Mucosa of descending colon (tissue), 3 donors: ENCODE results near the gene MTLN. TPM values are rescaled to one million over a fixed set of nuclear protein-coding genes. Genes with fewer than 3 reads are reported as not detected.

Experiments
- ATAC-seq: fragments of 200-7000 bp; cut with Tn5 transposase; one replicate; pipeline ENCODE4 v1.9.1; 2020; ENCODE audit warnings: mild to moderate bottlenecking, moderate library complexity
- DNase-seq, 3 donors: peaks; one replicate each; pipeline ENCODE4 v3.0.0-alpha.2; 2020
- H3K36me3 ChIP-seq: fragments of 200-600 bp; one replicate; pipeline ENCODE4 v1.8.0; 2021; ENCODE audit warnings: low read depth, mild to moderate bottlenecking
- H3K4me1 ChIP-seq: fragments of 200-600 bp; one replicate; pipeline ENCODE4 v1.8.0; 2021; ENCODE audit warnings: low read depth, mild to moderate bottlenecking
- H3K4me3 ChIP-seq: fragments of 200-600 bp; one replicate; pipeline ENCODE4 v1.8.0; 2021; ENCODE audit warnings: mild to moderate bottlenecking
- H3K9me3 ChIP-seq: fragments of 200-600 bp; one replicate; pipeline ENCODE4 v1.8.0; 2021; ENCODE audit warnings: mild to moderate bottlenecking
- intact Hi-C, 2 donors: fragments of 100-400 bp; cut with DNase I in 1 of 2; cut with micrococcal nuclease in 1 of 2; formaldehyde crosslinking; loops; one replicate each; pipeline versions ENCODE4 v1.11.0 to v1.11.1; 2022; cut with DNase I, micrococcal nuclease
- total RNA-seq, 3 donors: library from RNA; stranded (reverse); fragmentation: NEBNext Ultra II Directional in 2 of 3; extraction: Animal tissue kit (Norgen Biotek cat#: 25700) in 2 of 3; gene quantifications; one replicate each; pipeline versions ENCODE4 v1.2.1 to v1.2.4, GENCODE V29; 2021 to 2023
- TF ChIP-seq, protein P1 (sequence below): fragments of 200-600 bp; IDR thresholded peaks from one replicate; pipeline ENCODE4 v1.8.0; 2022; ENCODE audit warnings: antibody characterized with exemption, mild to moderate bottlenecking
- donor health status: DM: no; HTN: no; CAD: no; lungs with moderate emphysema.
- donor health status: DM: no; HTN: no; CAD: no.
- donor health status: DM: no; HTN: yes; CAD: no.

MTLN gene
- total RNA-seq, 3 donors from 2014 or later: 43.0 to 72.0 (median 49.8) TPM

DNA sequence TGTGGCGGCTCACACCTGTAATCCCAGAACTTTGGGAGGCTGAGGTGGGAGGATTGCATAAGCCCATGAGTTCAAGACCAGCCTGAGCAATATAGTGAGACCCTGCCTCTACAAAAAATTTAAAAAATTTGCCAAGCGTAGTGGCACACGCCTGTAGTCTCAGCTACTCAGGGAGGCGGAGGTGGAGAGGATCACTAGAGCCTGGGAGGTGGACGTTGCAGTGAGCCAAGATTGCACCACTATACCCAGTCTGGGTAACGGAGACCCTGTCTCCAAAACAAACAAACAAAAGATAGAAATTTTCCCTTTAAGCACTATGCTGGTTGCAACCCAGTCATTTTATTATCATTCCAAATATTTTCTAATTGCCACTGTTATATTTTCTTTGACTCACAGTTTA, 39.8 kb downstream of the MTLN start:
- no peak for DNase-seq
- TF ChIP-seq, protein P1, sequence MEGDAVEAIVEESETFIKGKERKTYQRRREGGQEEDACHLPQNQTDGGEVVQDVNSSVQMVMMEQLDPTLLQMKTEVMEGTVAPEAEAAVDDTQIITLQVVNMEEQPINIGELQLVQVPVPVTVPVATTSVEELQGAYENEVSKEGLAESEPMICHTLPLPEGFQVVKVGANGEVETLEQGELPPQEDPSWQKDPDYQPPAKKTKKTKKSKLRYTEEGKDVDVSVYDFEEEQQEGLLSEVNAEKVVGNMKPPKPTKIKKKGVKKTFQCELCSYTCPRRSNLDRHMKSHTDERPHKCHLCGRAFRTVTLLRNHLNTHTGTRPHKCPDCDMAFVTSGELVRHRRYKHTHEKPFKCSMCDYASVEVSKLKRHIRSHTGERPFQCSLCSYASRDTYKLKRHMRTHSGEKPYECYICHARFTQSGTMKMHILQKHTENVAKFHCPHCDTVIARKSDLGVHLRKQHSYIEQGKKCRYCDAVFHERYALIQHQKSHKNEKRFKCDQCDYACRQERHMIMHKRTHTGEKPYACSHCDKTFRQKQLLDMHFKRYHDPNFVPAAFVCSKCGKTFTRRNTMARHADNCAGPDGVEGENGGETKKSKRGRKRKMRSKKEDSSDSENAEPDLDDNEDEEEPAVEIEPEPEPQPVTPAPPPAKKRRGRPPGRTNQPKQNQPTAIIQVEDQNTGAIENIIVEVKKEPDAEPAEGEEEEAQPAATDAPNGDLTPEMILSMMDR: no peak
- no peak for ATAC-seq
- H3K4me1 ChIP-seq: no peaks in the 10 kb centered on the region
- no peak overlapping the region for H3K4me3 ChIP-seq
- H3K9me3 ChIP-seq: no peaks in the 10 kb centered on the region
- intact Hi-C loops: no loop called here
- no peaks in the 10 kb centered on the region for H3K36me3 ChIP-seq

DNA sequence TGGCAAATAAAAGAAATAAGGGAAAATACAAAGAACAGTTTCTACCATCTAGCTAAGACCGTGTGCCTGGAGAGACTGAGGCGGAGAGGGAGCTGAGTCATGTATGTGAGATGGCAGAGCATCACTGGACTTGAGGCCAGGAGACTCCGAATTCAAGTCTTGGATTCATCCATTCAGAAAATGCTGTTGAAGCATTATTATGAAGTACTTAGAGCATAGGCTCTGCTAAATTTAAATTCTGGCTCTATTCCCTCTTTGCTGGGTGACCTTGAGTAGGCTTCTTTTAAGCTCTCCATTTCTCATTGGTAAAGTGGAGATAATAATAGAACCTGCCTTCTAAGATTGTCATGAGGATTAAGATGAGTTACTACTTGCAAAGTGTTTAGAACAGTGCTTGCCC, 42.2 kb downstream of the MTLN start:
- no peaks in the 10 kb centered on the region for H3K36me3 ChIP-seq
- DNase-seq: no peak
- intact Hi-C loops: no loop called here
- no peak overlapping the region for H3K4me3 ChIP-seq
- TF ChIP-seq, protein P1: no peak
- no peaks in the 10 kb centered on the region for H3K4me1 ChIP-seq
- H3K9me3 ChIP-seq: no peaks in the 10 kb centered on the region
- no peak for ATAC-seq

DNA sequence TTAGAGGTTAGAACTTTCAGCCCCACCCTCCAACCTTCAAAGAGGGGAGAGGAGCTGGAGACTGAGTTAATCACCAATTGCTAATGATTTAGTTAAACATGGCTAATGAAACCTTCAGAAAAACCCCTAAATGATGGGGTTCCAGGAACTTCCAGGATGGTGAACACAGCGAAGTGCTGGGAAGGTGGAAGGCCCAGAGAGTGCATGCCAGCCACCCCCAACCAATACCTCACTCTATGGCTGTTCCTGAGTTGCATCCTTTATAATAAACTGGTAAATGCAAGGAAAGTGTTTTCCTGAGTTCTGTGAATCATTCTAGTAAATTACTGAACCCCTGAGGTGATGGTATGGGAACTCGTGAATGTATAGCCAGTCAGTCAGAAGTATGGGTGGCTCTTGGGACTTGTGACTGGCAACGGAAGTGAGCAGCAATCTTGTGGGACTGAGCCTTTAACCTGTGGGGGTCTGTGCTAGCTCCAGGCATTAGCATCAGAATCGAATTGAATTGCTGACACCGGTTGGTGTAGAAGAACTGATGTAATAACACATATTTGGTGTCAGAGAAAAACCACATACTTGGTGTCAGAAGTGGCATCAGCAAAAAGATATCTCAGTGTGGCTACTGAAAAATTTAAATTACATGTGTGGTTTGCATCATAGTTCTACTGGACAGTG, 44.9 kb downstream of the MTLN start:
- ATAC-seq: no peak
- Histone ChIP-seq H3K36me3 (no peaks in the 10 kb centered on the region), H3K4me3 (no peak overlapping the region), H3K9me3 (no peaks in the 10 kb centered on the region), H3K4me1 (no peaks in the 10 kb centered on the region)
- DNase-seq: no peak
- TF ChIP-seq, protein P1: no peak
- intact Hi-C loops: no loop called here

DNA sequence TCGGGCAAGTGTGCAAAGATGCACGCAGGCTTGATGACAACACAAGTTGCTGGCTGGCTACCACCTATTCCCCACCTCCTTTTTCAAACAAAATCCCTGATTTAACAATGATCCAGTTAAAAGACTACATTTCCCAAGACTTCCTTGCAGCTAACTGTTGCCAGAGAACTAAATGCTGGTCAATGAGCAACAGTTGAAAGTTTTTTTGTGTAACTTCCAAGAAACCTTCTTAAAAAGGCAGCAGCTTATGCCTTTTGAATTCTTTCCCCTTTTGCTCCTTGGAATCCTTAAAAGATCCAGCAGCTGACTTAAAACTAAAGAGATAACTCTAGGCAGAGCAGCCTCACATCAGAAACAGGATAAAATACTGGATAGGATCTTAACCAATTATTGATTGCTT, 46.1 kb downstream of the MTLN start:
- H3K9me3 ChIP-seq: no peaks in the 10 kb centered on the region
- TF ChIP-seq, protein P1: no peak
- no peak for DNase-seq
- intact Hi-C loops: no loop called here
- H3K36me3 ChIP-seq: no peaks in the 10 kb centered on the region
- H3K4me1 ChIP-seq: no peaks in the 10 kb centered on the region
- no peak overlapping the region for H3K4me3 ChIP-seq
- no peak for ATAC-seq

Other genes starting within 250 kb of the MTLN start
- 100 to 1,000 TPM; 170 to 672 (median 264) TPM for gene MALL, start 96.7 kb downstream of the MTLN start, total RNA-seq
- gene NPHP1, start 7.5 kb downstream of the MTLN start, total RNA-seq: 1 to 10 TPM; 1.1 to 6.4 (median 1.5) TPM